Adrenal gland (tissue), 12 donors: ENCODE data around the gene UBXN6. TPM values are rescaled to one million over a fixed set of nuclear protein-coding genes. Genes with fewer than 3 reads are reported as not detected.

Source experiments
- DNase-seq, 7 donors: peaks; one replicate each; pipeline ENCODE4 v3.0.0-alpha.2; 2019 to 2020
- H3K27ac ChIP-seq, 5 donors: fragments of 200-600 bp; sonication (generic) in 4 of 5; 1 replicate in 3 of 5; 2 replicates in 2 of 5; pipeline versions ENCODE4 v1.5.1 to v1.8.0; 2016 to 2020; ENCODE audit warnings: mild to moderate bottlenecking in 1 of 5
- H3K27me3 ChIP-seq: fragments of 200-600 bp; 2 replicates; pipeline ENCODE4 v1.8.0; 2021
- H3K36me3 ChIP-seq, 2 donors: fragments of 200-600 bp; replicated peaks in 1 of 2; 1 replicate in 1 of 2; 2 replicates in 1 of 2; pipeline versions ENCODE4 v1.5.1 to v1.8.0; 2018 to 2022
- H3K4me1 ChIP-seq, 2 donors: fragments of 200-600 bp; replicated peaks in 1 of 2; 1 replicate in 1 of 2; 2 replicates in 1 of 2; pipeline versions ENCODE4 v1.5.1 to v1.8.0; 2018 to 2021
- H3K4me3 ChIP-seq, 4 donors: fragments of 200-600 bp; sonication (generic) in 3 of 4; one replicate each; pipeline ENCODE4 v1.5.1; 2016 to 2018
- H3K9me3 ChIP-seq, 3 donors: fragments of 200-600 bp; sonication (generic) in 1 of 3; replicated peaks in 1 of 3; 1 replicate in 2 of 3; 2 replicates in 1 of 3; pipeline versions ENCODE4 v1.5.1 to v1.8.0; 2016 to 2021
- CTCF ChIP-seq, 6 experiments: fragments of 450-650 bp in 4 of 6; fragments of 200-600 bp in 2 of 6; sonication (generic) in 1 of 6; IDR thresholded peaks; 1 replicate in 5 of 6; 2 replicates in 1 of 6; pipeline versions ENCODE4 v1.5.1 to v1.8.0; 2016 to 2021; ENCODE audit warnings: antibody characterized with exemption in 6 of 6, mild to moderate bottlenecking in 2 of 6, moderate library complexity in 1 of 6
- POLR2A ChIP-seq, 2 donors: fragments of 450-650 bp; IDR thresholded peaks; one replicate each; pipeline ENCODE4 v1.6.1; 2017; ENCODE audit warnings: antibody characterized with exemption in 2 of 2, mild to moderate bottlenecking in 2 of 2, moderate library complexity in 1 of 2
- WGBS, 4 donors: extraction: QIAGEN DNeasy Blood & Tissue Kit in 2 of 4; methylation state at CpG; one replicate each; pipeline versions ENCODE4 v1.1.5 to v1.1.7; 2013 to 2017; 5-methylcytosine and 5-hydroxymethylcytosine counted together
- intact Hi-C, 2 donors: fragments of 100-400 bp; cut with DNase I; formaldehyde crosslinking; loops; one replicate each; pipeline versions ENCODE4 v1.14.1 to v1.15.0; 2022 to 2023
- polyA plus RNA-seq, 3 donors: library from polyadenylated mRNA; stranded (reverse); fragments of 200-250 nt in 2 of 3; fragments of 350-450 nt in 1 of 3; fragmentation: Illumina TruSeq in 1 of 3; extraction: RNeasy Lipid Tissue Mini Kit (QIAGEN cat#74804) in 1 of 3; gene quantifications; one replicate each; pipeline ENCODE4 v1.2.3, GENCODE V29; 2013 to 2014
- total RNA-seq, 9 donors: library from RNA; depleted of rRNA in 4 of 9; stranded (reverse); fragments of >200 nt in 4 of 9; fragments of 120-200 nt in 1 of 9; fragmentation: NEBNext Ultra II Directional in 1 of 9; extraction: Animal tissue kit (Norgen Biotek cat#: 25700) in 1 of 9; gene quantifications; one replicate each; pipeline versions ENCODE4 v1.1.0 to v1.2.4, GENCODE V29; 2013 to 2023
- donor health status: healthy with polysubstance abuse.
- donor health status: Bipolar disorder and iron deficiency.
- donor health status: DM: yes; HTN: yes; CAD: no.
- donor health status: DM: no; HTN: no; CAD: no.
- donor health status: DM: no; HTN: no; CAD: no.
- donor health status: DM: yes; HTN: yes; CAD: no.

Gene UBXN6
- total and polyA plus RNA-seq, 12 donors, result 53.9 to 317 (median 254) TPM

DNA sequence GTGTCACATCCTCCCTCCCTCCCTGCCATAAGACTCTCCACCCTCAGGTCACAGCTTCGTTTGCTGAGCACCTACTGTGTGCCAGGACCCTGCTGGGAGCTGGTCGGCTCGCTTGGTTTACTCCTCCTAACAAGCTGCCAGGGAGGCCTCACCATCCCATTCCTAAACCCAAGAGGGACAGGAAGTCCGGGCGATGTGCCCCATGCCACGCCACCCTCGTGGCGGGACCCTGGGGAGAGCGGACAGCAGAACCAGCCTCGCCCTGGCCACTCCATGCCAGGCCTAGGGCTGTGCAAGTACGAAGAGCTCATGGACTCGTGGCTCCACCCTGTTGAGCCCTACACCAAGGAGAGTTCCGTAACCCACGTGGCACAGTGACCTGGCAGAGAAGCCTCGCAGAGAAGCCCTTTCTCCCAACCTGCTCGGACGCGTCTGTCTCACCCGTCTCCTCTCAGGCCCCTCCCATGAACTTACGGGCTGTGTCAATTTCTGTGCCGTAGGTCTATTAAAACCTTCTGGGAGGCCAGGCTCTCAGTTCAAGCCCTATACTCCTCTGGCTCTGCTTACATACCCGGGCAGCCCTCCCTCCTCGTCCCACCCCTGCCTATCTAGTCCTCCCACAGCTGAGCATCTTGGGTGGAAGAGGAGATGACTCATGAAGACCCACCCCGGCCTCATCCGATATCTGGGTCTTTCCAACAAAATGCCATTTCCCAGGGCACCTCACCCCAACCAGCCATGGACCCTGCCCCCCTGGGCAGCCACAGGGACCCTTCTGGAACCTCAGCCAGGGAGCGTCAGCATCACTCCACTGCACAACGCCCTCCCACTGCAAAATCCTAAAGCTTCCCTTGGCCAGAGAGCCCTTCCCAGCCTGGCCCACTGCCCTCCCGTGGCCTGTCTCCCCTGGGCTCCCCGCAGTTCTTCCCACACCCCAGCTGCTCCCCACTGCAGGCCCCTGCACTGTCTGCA, 2.6 kb downstream of the UBXN6 start:
- H3K4me1 ChIP-seq, result peaks cover 33 to 40% of the 10 kb centered on the region in 2 donors
- WGBS, 4 donors, result 36 to 40% (median 37%) methylated on average over 13 to 29 of the region's 29 CpGs
- TF ChIP-seq CTCF (IDR thresholded peaks at IDR 0.05), result no peak
- TF ChIP-seq POLR2A (IDR thresholded peaks at IDR 0.05), result peak; percentile 20 to 80
- peak overlapping the region in 1 of 4 donors; percentile 80 for H3K4me3 ChIP-seq
- peak overlapping the region; percentile 77 to 95 (median 88) for H3K27ac ChIP-seq
- intact Hi-C loops, result loop anchor here in 1 of 2 donors (10.0 kb wide), 1 partner anchor 50 kb away; the partner anchor contains the start of genes CHAF1A and SH3GL1
- peak; percentile 76 to 93 (median 92) for DNase-seq
- no peaks in the 10 kb centered on the region for H3K27me3 ChIP-seq
- no peaks in the 10 kb centered on the region for H3K9me3 ChIP-seq
- H3K36me3 ChIP-seq, result peaks cover 0 to 35% of the 10 kb centered on the region in 2 donors

GRCh38 chr19:4453232-4454179, 4.1 kb downstream of the UBXN6 start:
- H3K36me3 ChIP-seq, result peaks cover 0 to 51% of the 10 kb centered on the region in 2 donors
- peak in 4 of 7 donors; percentile 59 to 71 (median 70) for DNase-seq
- 47 to 74% (median 53%) methylated on average over 20 to 34 of the region's 34 CpGs for WGBS, 4 donors
- TF ChIP-seq CTCF (IDR thresholded peaks at IDR 0.05) (no peak), POLR2A (IDR thresholded peaks at IDR 0.05) (peak in 1 of 2 donors; percentile 13)
- intact Hi-C loops, result loop anchor here in 1 of 2 donors (10.0 kb wide), 1 partner anchor 49 kb away; the partner anchor contains the start of genes CHAF1A and SH3GL1
- H3K4me1 ChIP-seq, result peaks cover 44 to 49% of the 10 kb centered on the region in 2 donors
- peak overlapping the region in 4 of 5 donors; percentile 9 to 95 (median 90) for H3K27ac ChIP-seq
- no peaks in the 10 kb centered on the region for H3K9me3 ChIP-seq
- no peaks in the 10 kb centered on the region for H3K27me3 ChIP-seq
- no peak overlapping the region for H3K4me3 ChIP-seq

DNA sequence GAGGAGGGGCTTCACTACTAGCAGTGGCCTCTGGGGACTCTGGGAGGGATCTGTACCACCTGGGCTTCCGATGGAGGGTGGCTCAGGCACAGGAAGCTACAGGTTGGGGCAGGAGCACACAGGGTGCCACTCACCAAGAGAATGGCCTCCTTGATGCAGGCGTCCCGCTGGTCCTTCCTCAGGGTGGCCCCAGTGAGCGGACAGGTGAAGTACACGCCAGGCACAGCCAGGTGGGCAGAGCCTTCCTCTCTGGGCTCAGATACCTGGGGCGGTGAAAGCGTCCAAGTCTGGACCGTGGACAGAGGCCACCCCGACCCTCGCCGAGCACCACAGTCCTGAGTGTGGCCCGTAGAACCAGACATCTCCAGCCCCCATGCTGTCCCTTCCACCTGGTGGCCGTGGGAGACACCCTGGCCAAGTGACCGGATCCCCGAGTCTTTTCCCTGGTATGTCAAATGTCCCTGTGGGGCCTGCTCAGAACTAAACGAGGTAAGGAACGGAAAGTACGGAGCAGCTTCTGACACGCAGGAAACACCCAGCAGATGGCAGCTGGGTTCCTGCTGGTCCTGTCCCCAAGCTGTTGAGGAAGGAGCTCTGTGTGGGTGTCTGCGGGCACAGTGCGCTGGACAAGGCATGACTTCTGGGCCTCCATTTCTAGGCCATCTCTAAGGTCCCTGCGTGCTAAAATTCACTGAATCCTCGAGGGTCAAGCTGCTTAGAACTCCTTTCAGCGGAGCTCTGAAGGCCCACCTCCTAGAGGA, 5.2 kb downstream of the UBXN6 start:
- H3K9me3 ChIP-seq, result no peaks in the 10 kb centered on the region
- 87 to 91% (median 88%) methylated on average over 19 to 24 of the region's 24 CpGs for WGBS, 4 donors
- TF ChIP-seq CTCF (IDR thresholded peaks at IDR 0.05) (no peak), POLR2A (IDR thresholded peaks at IDR 0.05) (no peak)
- peaks cover 55 to 56% of the 10 kb centered on the region in 2 donors for H3K4me1 ChIP-seq
- DNase-seq, result no peak
- peak overlapping the region in 3 of 5 donors; percentile 88 to 95 (median 93) for H3K27ac ChIP-seq
- H3K4me3 ChIP-seq, result no peak overlapping the region
- H3K27me3 ChIP-seq, result no peaks in the 10 kb centered on the region
- peaks cover 0 to 62% of the 10 kb centered on the region in 2 donors for H3K36me3 ChIP-seq
- intact Hi-C loops, result loop anchor here in 1 of 2 donors (10.0 kb wide), 1 partner anchor 48 kb away; the partner anchor contains the start of genes CHAF1A and SH3GL1
